Astrocyte (in vitro differentiated cells and primary cell): Measurements from ENCODE around the gene KRTAP5-8.

Experiments
- EZH2 ChIP-seq: IDR thresholded peaks from 2 replicates; pipeline ENCODE4 v1.6.1; 2012; ENCODE audit warnings: mild to moderate bottlenecking, low read length, inconsistent platforms; ENCODE audit not compliant: insufficient read depth
- TF ChIP-seq, protein P1 (sequence below): IDR thresholded peaks from 2 replicates; pipeline ENCODE4 v1.5.1; 2011; ENCODE audit warnings: low read depth, mild to moderate bottlenecking, inconsistent platforms, low read length, moderate library complexity; ENCODE audit not compliant: insufficient read depth

DNA sequence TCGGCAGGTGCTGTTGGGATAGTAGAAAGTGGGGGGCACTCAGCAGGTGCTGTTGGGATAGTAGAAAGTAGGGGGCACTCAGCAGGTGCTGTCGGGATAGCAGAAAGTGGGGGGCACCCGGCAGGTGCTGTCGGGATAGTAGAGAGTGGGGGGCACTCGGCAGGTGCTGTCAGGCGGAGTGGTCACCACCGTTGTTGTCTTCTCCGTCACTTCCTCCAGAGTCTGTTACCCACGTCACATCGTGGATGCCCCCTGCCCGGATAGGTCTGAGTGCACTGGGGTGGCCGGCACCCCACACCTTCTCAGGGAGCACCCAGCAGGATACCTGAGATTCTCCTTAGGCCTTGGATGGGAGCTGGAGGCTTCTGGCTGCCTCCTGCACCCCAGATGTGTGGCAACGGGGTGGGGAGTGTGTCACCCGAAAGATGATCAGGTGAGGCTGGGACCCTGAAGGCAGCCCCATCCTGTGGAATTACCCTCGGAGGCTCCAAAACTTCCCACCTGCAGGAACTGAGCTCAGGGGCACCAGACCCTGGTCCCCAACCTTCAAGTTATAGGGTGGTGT, 34.9 kb upstream of the KRTAP5-8 start:
- TF ChIP-seq EZH2, result no peak
- TF ChIP-seq, protein P1, sequence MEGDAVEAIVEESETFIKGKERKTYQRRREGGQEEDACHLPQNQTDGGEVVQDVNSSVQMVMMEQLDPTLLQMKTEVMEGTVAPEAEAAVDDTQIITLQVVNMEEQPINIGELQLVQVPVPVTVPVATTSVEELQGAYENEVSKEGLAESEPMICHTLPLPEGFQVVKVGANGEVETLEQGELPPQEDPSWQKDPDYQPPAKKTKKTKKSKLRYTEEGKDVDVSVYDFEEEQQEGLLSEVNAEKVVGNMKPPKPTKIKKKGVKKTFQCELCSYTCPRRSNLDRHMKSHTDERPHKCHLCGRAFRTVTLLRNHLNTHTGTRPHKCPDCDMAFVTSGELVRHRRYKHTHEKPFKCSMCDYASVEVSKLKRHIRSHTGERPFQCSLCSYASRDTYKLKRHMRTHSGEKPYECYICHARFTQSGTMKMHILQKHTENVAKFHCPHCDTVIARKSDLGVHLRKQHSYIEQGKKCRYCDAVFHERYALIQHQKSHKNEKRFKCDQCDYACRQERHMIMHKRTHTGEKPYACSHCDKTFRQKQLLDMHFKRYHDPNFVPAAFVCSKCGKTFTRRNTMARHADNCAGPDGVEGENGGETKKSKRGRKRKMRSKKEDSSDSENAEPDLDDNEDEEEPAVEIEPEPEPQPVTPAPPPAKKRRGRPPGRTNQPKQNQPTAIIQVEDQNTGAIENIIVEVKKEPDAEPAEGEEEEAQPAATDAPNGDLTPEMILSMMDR, result no peak
